Tibial artery (tissue), 4 donors: ENCODE data around the gene ARHGAP32.

Experiments used
- DNase-seq, 2 donors: peaks; one replicate each; pipeline ENCODE4 v3.0.0-alpha.2; 2019
- H3K27ac ChIP-seq, 2 donors: fragments of 200-600 bp; sonication (generic) in 1 of 2; 1 replicate in 1 of 2; 2 replicates in 1 of 2; pipeline ENCODE4 v1.5.1; 2018 to 2019; ENCODE audit warnings: mild to moderate bottlenecking in 1 of 2
- H3K27me3 ChIP-seq, 2 donors: fragments of 200-600 bp; sonication (generic) in 1 of 2; one replicate each; pipeline versions ENCODE4 v1.5.1 to v1.6.0; 2016 to 2019
- H3K36me3 ChIP-seq, 3 donors: fragments of 200-600 bp; sonication (generic) in 2 of 3; one replicate each; pipeline ENCODE4 v1.5.1; 2016 to 2019; ENCODE audit warnings: mild to moderate bottlenecking in 2 of 3
- H3K4me1 ChIP-seq, 4 donors: fragments of 200-600 bp; sonication (generic) in 2 of 4; 1 replicate in 3 of 4; 2 replicates in 1 of 4; pipeline ENCODE4 v1.5.1; 2016 to 2019
- H3K4me3 ChIP-seq, 2 donors: fragments of 200-600 bp; sonication (generic) in 1 of 2; 1 replicate in 1 of 2; 2 replicates in 1 of 2; pipeline ENCODE4 v1.5.1; 2018 to 2019; ENCODE audit warnings: mild to moderate bottlenecking in 2 of 2
- H3K9me3 ChIP-seq, 3 donors: fragments of 200-600 bp; sonication (generic) in 1 of 3; one replicate each; pipeline ENCODE4 v1.5.1; 2016 to 2019
- intact Hi-C: fragments of 100-400 bp; cut with DNase I; formaldehyde crosslinking; loops from one replicate; pipeline ENCODE4 v1.15.0; 2023; ENCODE audit warnings: low total_unique reads
- TF ChIP-seq, protein P1 (sequence below), 2 experiments: fragments of 200-600 bp in 1 of 2; fragments of 450-650 bp in 1 of 2; IDR thresholded peaks; one replicate each; pipeline ENCODE4 v1.5.1; 2017 to 2019; ENCODE audit warnings: antibody characterized with exemption in 2 of 2, mild to moderate bottlenecking in 1 of 2, moderate library complexity in 1 of 2

ARHGAP32 gene

DNA sequence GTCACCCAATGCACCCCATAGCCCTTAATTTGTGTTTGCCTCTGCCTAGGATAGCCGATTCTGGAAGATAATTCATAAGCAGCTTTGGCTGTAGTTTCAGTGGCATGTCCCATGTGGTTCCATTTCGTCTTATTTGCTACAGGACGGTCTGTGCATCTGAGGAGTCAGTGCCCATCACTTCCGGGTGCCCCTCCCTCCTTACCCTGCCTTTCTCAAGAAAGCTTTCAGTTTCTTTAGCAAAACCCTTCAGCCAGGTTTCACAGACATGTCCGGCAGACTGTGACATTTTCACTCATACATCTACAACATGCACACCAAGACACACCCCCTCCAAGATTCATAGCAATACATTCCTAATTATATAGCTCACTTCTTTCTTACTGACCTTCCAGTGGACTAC, 263.7 kb downstream of the ARHGAP32 start:
- Histone ChIP-seq H3K27ac (no peak overlapping the region), H3K27me3 (peaks cover 0 to 23% of the 10 kb centered on the region in 2 donors), H3K4me3 (no peak overlapping the region), H3K36me3 (no peaks in the 10 kb centered on the region), H3K9me3 (no peaks in the 10 kb centered on the region), H3K4me1 (no peaks in the 10 kb centered on the region)
- intact Hi-C loops = no loop called here
- TF ChIP-seq, protein P1, sequence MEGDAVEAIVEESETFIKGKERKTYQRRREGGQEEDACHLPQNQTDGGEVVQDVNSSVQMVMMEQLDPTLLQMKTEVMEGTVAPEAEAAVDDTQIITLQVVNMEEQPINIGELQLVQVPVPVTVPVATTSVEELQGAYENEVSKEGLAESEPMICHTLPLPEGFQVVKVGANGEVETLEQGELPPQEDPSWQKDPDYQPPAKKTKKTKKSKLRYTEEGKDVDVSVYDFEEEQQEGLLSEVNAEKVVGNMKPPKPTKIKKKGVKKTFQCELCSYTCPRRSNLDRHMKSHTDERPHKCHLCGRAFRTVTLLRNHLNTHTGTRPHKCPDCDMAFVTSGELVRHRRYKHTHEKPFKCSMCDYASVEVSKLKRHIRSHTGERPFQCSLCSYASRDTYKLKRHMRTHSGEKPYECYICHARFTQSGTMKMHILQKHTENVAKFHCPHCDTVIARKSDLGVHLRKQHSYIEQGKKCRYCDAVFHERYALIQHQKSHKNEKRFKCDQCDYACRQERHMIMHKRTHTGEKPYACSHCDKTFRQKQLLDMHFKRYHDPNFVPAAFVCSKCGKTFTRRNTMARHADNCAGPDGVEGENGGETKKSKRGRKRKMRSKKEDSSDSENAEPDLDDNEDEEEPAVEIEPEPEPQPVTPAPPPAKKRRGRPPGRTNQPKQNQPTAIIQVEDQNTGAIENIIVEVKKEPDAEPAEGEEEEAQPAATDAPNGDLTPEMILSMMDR (IDR thresholded peaks at IDR 0.05) = no peak
- DNase-seq = no peak

DNA sequence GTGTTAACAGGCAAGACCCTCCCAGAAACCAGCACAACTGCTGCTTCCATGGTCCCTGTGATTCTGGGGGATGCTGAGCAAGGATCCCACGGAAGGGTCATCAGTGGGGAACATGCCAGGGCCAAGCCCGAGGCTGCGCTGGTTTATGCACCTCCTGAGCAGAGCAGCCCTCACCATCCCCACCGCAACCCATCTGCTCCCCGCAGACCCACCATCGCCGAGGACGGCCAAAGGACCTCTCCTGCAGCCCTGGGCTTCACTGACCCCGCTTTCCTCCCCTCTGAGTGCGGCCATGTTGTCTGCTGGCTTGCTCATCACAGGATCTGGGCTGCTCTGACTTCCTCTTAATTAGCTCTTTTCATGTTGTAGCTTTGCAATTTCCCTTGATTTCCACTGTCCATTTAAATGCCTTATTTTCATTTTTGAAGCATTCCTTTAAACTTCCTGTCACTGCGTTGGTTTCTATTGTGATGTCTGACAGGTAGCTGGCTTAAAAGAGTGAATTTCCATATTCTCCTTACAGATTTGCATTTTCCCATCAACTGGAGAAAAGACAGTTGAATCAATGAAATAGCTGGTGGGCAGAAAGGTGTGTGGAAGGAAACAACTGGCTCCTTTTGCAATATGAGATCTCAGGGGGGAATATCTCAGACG, 264.3 kb downstream of the ARHGAP32 start:
- Histone ChIP-seq H3K9me3 (no peaks in the 10 kb centered on the region), H3K4me1 (no peaks in the 10 kb centered on the region), H3K4me3 (no peak overlapping the region), H3K27ac (no peak overlapping the region), H3K36me3 (no peaks in the 10 kb centered on the region), H3K27me3 (peaks cover 0 to 23% of the 10 kb centered on the region in 2 donors)
- no peak for DNase-seq
- TF ChIP-seq, protein P1 (IDR thresholded peaks at IDR 0.05) = no peak
- intact Hi-C loops = no loop called here

DNA sequence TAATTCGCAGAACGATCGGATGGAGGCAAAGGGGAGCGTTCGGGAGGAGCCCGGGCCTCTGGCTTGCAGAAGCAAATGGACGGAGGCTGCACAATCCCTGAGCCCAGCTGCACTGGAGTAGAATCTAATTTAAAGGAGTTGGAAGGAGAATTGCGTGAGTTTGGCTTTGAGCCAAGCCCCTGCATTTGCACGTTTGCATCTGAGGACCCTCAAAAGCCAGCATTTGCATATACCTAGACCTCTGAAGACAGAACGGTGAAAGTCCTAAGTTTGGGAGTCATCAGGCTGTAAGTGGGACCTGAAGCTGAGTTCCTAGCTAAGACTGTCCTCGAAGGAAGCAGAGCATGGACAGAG, 265.0 kb downstream of the ARHGAP32 start:
- intact Hi-C loops = no loop called here

DNA sequence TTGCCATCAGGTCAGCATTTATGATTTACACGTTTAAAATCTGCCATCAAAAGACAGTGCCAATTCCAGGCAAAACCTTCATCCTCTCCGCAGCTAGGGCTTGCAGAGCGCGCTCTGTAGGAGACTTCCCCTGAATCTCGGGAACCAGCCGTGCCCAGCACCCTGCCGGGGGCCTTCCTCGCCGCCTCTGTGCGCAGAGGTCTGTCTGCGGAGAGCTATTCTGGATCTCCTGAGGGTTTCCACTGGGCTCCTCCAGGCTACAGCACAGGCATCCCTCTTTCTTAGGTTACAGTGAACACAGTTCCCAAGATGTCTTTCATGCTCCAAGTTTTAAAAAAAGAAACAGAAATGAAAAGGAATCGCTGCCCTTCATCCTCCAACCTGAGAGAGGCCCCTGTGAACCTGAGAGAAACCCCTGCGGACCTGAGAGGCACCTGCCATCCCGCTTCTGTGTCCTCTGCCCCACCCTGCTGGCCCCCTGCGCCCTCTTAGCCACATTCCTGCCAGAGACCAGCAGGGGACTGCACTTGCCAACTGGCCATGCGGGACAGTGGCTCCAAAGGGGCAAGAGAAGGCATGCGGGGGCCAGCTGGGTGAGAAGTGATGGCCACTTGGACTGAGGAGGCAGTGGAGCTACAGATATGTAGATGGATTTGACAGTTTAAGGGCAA, 265.6 kb downstream of the ARHGAP32 start:
- Histone ChIP-seq H3K4me1 (no peaks in the 10 kb centered on the region), H3K4me3 (no peak overlapping the region), H3K9me3 (no peaks in the 10 kb centered on the region), H3K27ac (no peak overlapping the region), H3K27me3 (peaks cover 0 to 16% of the 10 kb centered on the region in 2 donors), H3K36me3 (no peaks in the 10 kb centered on the region)
- TF ChIP-seq, protein P1 (IDR thresholded peaks at IDR 0.05) = no peak
- intact Hi-C loops = no loop called here
- no peak for DNase-seq

More for the DNA sequence above, 265.0 kb downstream of the ARHGAP32 start:
- Histone ChIP-seq H3K27me3 (peaks cover 0 to 19% of the 10 kb centered on the region in 2 donors), H3K9me3 (no peaks in the 10 kb centered on the region), H3K27ac (no peak overlapping the region), H3K36me3 (no peaks in the 10 kb centered on the region), H3K4me3 (no peak overlapping the region), H3K4me1 (no peaks in the 10 kb centered on the region)
- TF ChIP-seq, protein P1 (IDR thresholded peaks at IDR 0.05) = no peak
- no peak for DNase-seq

DNA sequence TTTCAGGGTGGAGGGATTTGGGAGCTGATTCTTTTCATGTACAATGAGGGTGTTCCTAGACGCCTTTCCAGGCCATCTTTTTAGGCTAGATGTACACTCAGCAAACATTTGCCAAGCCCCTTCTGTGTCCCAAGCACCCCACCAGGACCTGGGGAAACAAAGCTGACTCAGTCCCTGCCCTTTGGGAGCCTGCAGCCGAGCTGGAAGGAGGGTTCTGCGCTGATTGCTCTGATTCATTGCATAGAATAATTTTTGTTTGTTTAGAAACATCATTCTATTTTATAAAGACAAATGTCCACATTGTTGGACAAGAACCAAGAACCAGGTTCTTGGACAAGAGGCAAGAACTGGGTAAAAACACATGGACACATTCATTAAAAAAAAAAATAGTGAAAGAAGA, 266.1 kb downstream of the ARHGAP32 start:
- intact Hi-C loops = no loop called here
- Histone ChIP-seq H3K27me3 (peaks cover 0 to 10% of the 10 kb centered on the region in 2 donors), H3K4me1 (no peaks in the 10 kb centered on the region), H3K9me3 (no peaks in the 10 kb centered on the region), H3K36me3 (no peaks in the 10 kb centered on the region), H3K27ac (no peak overlapping the region), H3K4me3 (no peak overlapping the region)
- TF ChIP-seq, protein P1 (IDR thresholded peaks at IDR 0.05) = no peak
- no peak for DNase-seq
